HEK293 (cell line): ENCODE results near the gene ANKRD34B.

Source experiments
- CTCF ChIA-PET: fragments of 350-600 bp; formaldehyde crosslinking; extraction: SDS; loops from one replicate; lab custom pipeline; 2021; ENCODE audit warnings: antibody characterized with exemption; lab: Yijun Ruan, JAX
- POLR2A ChIA-PET: fragments of 300-600 bp; formaldehyde crosslinking; extraction: SDS; loops from one replicate; lab custom pipeline; 2020; ENCODE audit warnings: antibody characterized with exemption, inconsistent platforms; lab: Yijun Ruan, JAX
- H3K27ac ChIP-seq: fragments of 200-500 bp; sonication (Bioruptor generic); 2 replicates; pipeline ENCODE4 v1.5.1; 2014; ENCODE audit warnings: low read depth, low read length, control low read depth, inconsistent platforms; ENCODE audit errors: extremely low read depth
- H3K36me3 ChIP-seq, 2 experiments: fragments of 200-500 bp in 1 of 2; sonication (Bioruptor generic) in 1 of 2; 1 replicate in 1 of 2; 2 replicates in 1 of 2; pipeline ENCODE4 v1.5.1; 2014 to 2017; ENCODE audit warnings: inconsistent platforms in 2 of 2, low read length in 2 of 2; ENCODE audit not compliant: control insufficient read depth in 2 of 2, insufficient read depth in 1 of 2
- H3K4me1 ChIP-seq: fragments of 200-500 bp; sonication (Bioruptor generic); 2 replicates; pipeline ENCODE4 v1.5.1; 2014; ENCODE audit warnings: mild to moderate bottlenecking, low read length, inconsistent platforms; ENCODE audit not compliant: control insufficient read depth, insufficient read depth
- H3K4me3 ChIP-seq: 2 replicates; pipeline ENCODE4 v1.5.1; 2011; ENCODE audit warnings: low read depth, mild to moderate bottlenecking, control low read depth, low read length, moderate library complexity
- H3K9me3 ChIP-seq: fragments of 200-500 bp; sonication (Bioruptor generic); 2 replicates; pipeline ENCODE4 v1.5.1; 2014; ENCODE audit warnings: low read depth, low read length, inconsistent platforms; ENCODE audit not compliant: control insufficient read depth, insufficient read depth
- GLI2 ChIP-seq: fragments of 450-650 bp; formaldehyde crosslinking; IDR thresholded peaks from 2 replicates; pipeline ENCODE4; 2017; ENCODE audit warnings: missing biosample characterization, missing genetic modification characterization, low read depth, borderline replicate concordance
- GLIS1 ChIP-seq: fragments of 450-650 bp; formaldehyde crosslinking; IDR thresholded peaks from 2 replicates; pipeline ENCODE4 v1.5.1; 2016; ENCODE audit warnings: missing biosample characterization, missing genetic modification characterization
- MZF1 ChIP-seq: fragments of 450-650 bp; formaldehyde crosslinking; IDR thresholded peaks from 2 replicates; pipeline ENCODE4 v1.5.1; 2017; ENCODE audit warnings: missing biosample characterization, missing genetic modification characterization, borderline replicate concordance
- PRDM1 ChIP-seq: fragments of 450-650 bp; formaldehyde crosslinking; IDR thresholded peaks from 2 replicates; pipeline ENCODE4; 2016; ENCODE audit warnings: missing biosample characterization, missing genetic modification characterization
- PRDM2 ChIP-seq: fragments of 450-650 bp; formaldehyde crosslinking; IDR thresholded peaks from 2 replicates; pipeline ENCODE4 v1.5.1; 2016; ENCODE audit warnings: missing biosample characterization, missing genetic modification characterization, borderline replicate concordance
- SALL2 ChIP-seq: fragments of 450-650 bp; formaldehyde crosslinking; IDR thresholded peaks from 2 replicates; pipeline ENCODE4 v1.5.0; 2017; ENCODE audit warnings: missing biosample characterization, mild to moderate bottlenecking, missing genetic modification characterization, borderline replicate concordance
- ZBTB20 ChIP-seq: fragments of 450-650 bp; formaldehyde crosslinking; IDR thresholded peaks from 2 replicates; pipeline ENCODE4 v1.5.1; 2016; ENCODE audit warnings: missing biosample characterization, missing genetic modification characterization
- ZBTB48 ChIP-seq: fragments of 450-650 bp; formaldehyde crosslinking; IDR thresholded peaks from 2 replicates; pipeline ENCODE4 v1.5.1; 2016; ENCODE audit warnings: missing biosample characterization, missing genetic modification characterization
- ZNF112 ChIP-seq: fragments of 450-650 bp; formaldehyde crosslinking; IDR thresholded peaks from 2 replicates; pipeline ENCODE4 v1.5.0; 2017; ENCODE audit warnings: missing biosample characterization, missing genetic modification characterization
- ZNF146 ChIP-seq: fragments of 450-650 bp; formaldehyde crosslinking; IDR thresholded peaks from 2 replicates; pipeline ENCODE4 v1.5.1; 2016; ENCODE audit warnings: missing biosample characterization, missing genetic modification characterization
- ZNF266 ChIP-seq: fragments of 450-650 bp; formaldehyde crosslinking; IDR thresholded peaks from 2 replicates; pipeline ENCODE4 v1.5.1; 2016; ENCODE audit warnings: missing biosample characterization, missing genetic modification characterization, low read depth
- ZNF366 ChIP-seq: fragments of 450-650 bp; formaldehyde crosslinking; conservative IDR thresholded peaks from 2 replicates; pipeline ENCODE4 v1.5.1; 2016; ENCODE audit warnings: missing biosample characterization, missing genetic modification characterization
- ZNF394 ChIP-seq: fragments of 450-650 bp; formaldehyde crosslinking; IDR thresholded peaks from 2 replicates; pipeline ENCODE4 v1.5.1; 2016; ENCODE audit warnings: missing biosample characterization, missing genetic modification characterization, mild to moderate bottlenecking, moderate library complexity, borderline replicate concordance
- ZNF623 ChIP-seq: fragments of 450-650 bp; formaldehyde crosslinking; IDR thresholded peaks from 2 replicates; pipeline ENCODE4 v1.5.1; 2016; ENCODE audit warnings: missing biosample characterization, missing genetic modification characterization
- ZNF777 ChIP-seq: fragments of 450-650 bp; formaldehyde crosslinking; IDR thresholded peaks from 2 replicates; pipeline ENCODE4 v1.5.1; 2017; ENCODE audit warnings: missing biosample characterization, missing genetic modification characterization, borderline replicate concordance
- ZNF785 ChIP-seq: fragments of 450-650 bp; formaldehyde crosslinking; IDR thresholded peaks from 2 replicates; pipeline ENCODE4 v1.5.1; 2016; ENCODE audit warnings: missing biosample characterization, missing genetic modification characterization

ANKRD34B gene

GRCh38 chr5:80579050-80579449, 9.0 kb upstream of the ANKRD34B start:
- TF ChIP-seq ZNF112 (tag by site-specific recombination) (0 out of 2 replicates have a peak, but pooled peaks have one; percentile 27), GLI2 (no peak), ZNF266 (tag by site-specific recombination) (0 out of 2 replicates have a peak, but pooled peaks have one; percentile 22), PRDM1 (peak; percentile 98), ZNF785 (no peak), MZF1 (no peak), SALL2 (tag by site-specific recombination) (peak; percentile 65; the same call in 1 of the 2 replicates), ZNF366 (tag by site-specific recombination) (peak; percentile 98), PRDM2 (no peak), ZNF146 (no peak), ZBTB20 (tag by site-specific recombination) (no peak), GLIS1 (tag by site-specific recombination) (no peak)
- POLR2A ChIA-PET, result no interaction called here

GRCh38 chr5:80577707-80578106, 7.6 kb upstream of the ANKRD34B start:
- Histone ChIP-seq H3K27ac (no peak overlapping the region), H3K36me3 (no peaks in the 10 kb centered on the region), H3K4me1 (no peaks in the 10 kb centered on the region), H3K4me3 (no peak overlapping the region), H3K9me3 (no peaks in the 10 kb centered on the region)
- CTCF ChIA-PET, result interaction anchor here (0.6 kb wide), 1 partner anchor 170 kb away, joined by 3 read pairs; the partner anchor contains the start of gene ZFYVE16
- POLR2A ChIA-PET, result interaction anchor here (0.5 kb wide), 1 partner anchor 303 kb away, joined by 5 read pairs; no protein-coding TSS in a partner anchor
- TF ChIP-seq ZNF394 (tag by site-specific recombination), result no peak
- no peak for TF ChIP-seq ZNF777 (tag by site-specific recombination)
- no peak for TF ChIP-seq PRDM2
- TF ChIP-seq ZNF623, result no peak
- TF ChIP-seq ZBTB48 (tag by site-specific recombination), result peak; percentile 58; the same call in 1 of the 2 replicates

More at GRCh38 chr5:80579050-80579449, 9.0 kb upstream of the ANKRD34B start:
- H3K4me1 ChIP-seq, result no peaks in the 10 kb centered on the region
- H3K9me3 ChIP-seq, result no peaks in the 10 kb centered on the region
- H3K27ac ChIP-seq, result no peak overlapping the region
- H3K36me3 ChIP-seq, result no peaks in the 10 kb centered on the region
- CTCF ChIA-PET, result interaction anchor here (0.8 kb wide), 1 partner anchor 10 kb away, joined by 5 read pairs; no protein-coding TSS in a partner anchor
- no peak overlapping the region for H3K4me3 ChIP-seq
